ENCODE results near the gene THAP7. TPM values are rescaled to one million over a fixed set of nuclear protein-coding genes. Genes with fewer than 3 reads are reported as not detected.

Gene THAP7
- total RNA-seq, 1 donor from 2014 or later = 19.4 TPM

- intact Hi-C loops (cut with DNase I) = no loop called here
- DNase-seq = no peak
- ATAC-seq (ENCODE audit: poor library complexity) = no peak
Measured at GRCh38 chr22:20997536-20998257, 4.2 kb downstream of the THAP7 start.

DNA sequence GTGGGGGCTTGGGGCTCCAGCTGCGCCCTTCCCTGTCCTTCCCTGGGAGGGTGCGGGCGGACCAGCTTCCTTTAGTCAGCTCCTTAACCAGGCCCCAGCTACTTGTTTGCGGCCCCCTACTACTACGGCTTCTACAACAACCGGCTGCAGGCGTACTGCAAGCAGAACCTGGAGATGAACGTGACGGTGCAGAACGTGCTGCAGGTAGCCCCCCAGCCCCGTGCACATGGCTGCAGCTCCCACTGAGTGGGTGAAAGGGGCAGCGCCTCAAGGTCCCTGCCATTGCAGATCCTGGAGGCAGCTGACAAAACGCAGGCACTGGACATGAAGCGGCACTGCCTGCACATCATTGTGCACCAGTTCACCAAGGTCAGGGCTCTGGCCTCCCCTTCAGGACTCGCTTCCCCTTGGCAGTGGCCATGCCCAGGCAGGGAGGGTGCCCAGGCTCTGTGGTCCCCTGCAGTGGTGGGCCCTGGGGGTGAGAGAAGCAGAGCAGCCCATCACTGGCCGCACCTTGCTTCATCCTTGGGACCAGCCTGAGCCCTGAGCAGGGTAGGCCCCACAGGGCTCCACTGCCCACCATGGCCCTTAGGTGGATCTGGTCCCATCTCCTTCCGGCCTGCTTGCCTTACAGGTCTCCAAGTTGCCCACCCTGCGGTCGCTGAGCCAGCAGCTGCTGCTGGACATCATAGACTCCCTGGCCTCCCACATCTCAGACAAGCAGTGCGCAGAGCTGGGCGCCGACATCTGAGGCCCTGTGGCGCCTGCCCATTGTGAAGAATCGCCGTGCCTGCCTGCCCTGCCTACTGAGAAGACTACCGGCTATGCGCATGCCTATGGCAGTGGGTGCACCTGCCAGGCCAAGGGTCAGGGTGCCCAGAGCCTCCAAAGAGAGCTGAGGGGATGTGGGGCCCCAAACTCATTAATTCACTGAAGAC, 5.1 kb downstream of the THAP7 start:
- no peak for ATAC-seq (ENCODE audit: poor library complexity)
- no peak for DNase-seq
- intact Hi-C loops (cut with DNase I) = no loop called here

GRCh38 chr22:20996031-20996410, 5.9 kb downstream of the THAP7 start:
- intact Hi-C loops (cut with DNase I) = no loop called here
- ATAC-seq (ENCODE audit: poor library complexity) (no peak), DNase-seq (no peak)

DNA sequence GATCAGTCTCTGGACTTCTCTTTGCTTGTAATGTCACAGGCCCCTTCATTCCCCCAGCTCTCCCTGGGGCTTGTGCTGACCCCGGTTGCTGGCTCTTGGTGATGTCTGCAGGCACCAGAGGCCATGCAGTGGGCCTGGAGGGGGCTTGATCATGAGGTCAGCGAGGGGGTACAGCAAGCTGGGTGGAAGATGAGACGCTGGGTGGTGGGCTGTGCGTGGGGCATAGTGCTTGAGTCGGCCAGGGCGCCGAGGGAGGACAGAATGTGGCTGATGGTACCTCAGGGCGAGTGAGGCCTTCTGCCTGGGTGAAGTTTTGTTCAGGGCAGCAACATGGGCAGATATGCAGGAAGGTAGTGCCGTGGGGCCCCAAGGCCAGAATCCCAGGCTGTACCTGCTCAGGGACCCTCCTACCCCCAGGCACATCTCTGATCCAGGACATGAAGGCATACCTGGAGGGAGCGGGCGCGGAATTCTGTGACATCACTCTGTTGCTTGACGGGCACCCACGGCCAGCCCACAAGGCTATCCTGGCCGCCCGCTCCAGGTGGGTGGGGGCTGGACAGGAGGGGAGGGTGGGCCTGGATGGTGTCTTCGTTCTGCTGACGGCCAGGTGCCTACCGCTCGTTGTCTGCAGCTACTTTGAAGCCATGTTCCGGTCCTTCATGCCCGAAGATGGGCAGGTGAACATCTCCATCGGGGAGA, 6.4 kb downstream of the THAP7 start:
- no peak for ATAC-seq (ENCODE audit: poor library complexity)
- DNase-seq = no peak
- intact Hi-C loops (cut with DNase I) = no loop called here

DNA sequence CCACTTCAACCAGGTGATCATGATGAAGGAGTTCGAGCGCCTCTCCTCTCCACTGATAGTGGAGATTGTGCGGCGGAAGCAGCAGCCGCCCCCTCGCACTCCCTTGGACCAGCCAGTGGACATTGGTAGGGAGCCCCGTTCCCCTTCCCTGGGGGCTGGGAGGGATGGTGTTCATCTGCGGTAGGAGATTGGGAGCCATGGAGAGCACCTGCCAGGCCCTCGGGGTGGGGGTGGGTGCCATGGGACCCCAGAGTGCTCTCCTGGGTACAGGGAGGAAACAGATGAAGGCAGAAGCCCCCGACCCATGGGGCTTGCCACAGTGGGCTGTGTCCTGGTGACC, 7.0 kb downstream of the THAP7 start:
- intact Hi-C loops (cut with DNase I) = no loop called here
- DNase-seq (no peak), ATAC-seq (ENCODE audit: poor library complexity) (no peak)

DNA sequence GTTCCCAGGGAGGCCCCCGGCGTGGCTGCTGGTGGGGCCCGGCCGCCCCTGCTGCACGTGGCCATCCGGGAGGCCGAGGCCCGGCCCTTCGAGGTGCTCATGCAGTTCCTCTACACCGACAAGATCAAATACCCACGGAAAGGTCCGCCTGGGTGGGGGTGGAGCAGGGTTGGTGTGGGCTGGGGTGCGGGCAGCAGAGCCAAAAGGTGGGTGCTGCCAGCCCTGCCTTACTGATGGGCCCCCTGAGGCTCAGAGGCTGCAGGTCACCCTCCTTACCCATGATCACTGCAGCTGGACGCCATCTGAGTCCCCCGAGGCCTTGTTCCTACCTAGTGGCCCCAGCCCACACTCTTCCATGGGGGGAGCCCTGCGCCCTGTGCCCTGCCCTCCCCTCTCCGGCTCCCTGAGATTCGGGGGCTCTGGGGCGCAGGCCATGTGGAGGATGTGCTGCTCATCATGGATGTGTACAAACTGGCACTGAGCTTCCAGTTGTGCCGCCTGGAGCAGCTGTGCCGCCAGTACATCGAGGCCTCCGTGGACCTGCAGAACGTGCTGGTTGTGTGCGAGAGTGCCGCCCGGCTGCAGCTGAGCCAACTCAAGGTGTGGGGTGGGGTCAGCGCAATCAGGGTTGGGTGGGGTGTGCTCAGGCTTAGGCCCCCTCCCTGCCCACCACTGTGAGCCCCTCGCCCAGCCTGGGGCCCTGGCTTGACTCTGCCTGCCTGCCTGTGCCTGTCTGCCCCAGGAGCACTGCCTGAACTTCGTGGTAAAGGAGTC, 7.6 kb downstream of the THAP7 start:
- ATAC-seq (ENCODE audit: poor library complexity) (no peak), DNase-seq (no peak)

GRCh38 chr22:20993304-20994127, 8.4 kb downstream of the THAP7 start:
- no peak for DNase-seq
- ATAC-seq (ENCODE audit: poor library complexity) = no peak
- intact Hi-C loops (cut with DNase I) = no loop called here

More for the DNA sequence above, 7.6 kb downstream of the THAP7 start:
- intact Hi-C loops (cut with DNase I) = no loop called here

GRCh38 chr22:20992456-20993303, 9.2 kb downstream of the THAP7 start:
- intact Hi-C loops (cut with DNase I) = no loop called here
- ATAC-seq (ENCODE audit: poor library complexity) (no peak), DNase-seq (no peak)

- no peak for ATAC-seq (ENCODE audit: poor library complexity)
- no peak for DNase-seq
- intact Hi-C loops (cut with DNase I) = no loop called here
Measured at GRCh38 chr22:20992056-20992442, 9.9 kb downstream of the THAP7 start.

GRCh38 chr22:20991252-20992055, 10.5 kb downstream of the THAP7 start:
- DNase-seq (no peak), ATAC-seq (ENCODE audit: poor library complexity) (no peak)
- intact Hi-C loops (cut with DNase I) = no loop called here

DNA sequence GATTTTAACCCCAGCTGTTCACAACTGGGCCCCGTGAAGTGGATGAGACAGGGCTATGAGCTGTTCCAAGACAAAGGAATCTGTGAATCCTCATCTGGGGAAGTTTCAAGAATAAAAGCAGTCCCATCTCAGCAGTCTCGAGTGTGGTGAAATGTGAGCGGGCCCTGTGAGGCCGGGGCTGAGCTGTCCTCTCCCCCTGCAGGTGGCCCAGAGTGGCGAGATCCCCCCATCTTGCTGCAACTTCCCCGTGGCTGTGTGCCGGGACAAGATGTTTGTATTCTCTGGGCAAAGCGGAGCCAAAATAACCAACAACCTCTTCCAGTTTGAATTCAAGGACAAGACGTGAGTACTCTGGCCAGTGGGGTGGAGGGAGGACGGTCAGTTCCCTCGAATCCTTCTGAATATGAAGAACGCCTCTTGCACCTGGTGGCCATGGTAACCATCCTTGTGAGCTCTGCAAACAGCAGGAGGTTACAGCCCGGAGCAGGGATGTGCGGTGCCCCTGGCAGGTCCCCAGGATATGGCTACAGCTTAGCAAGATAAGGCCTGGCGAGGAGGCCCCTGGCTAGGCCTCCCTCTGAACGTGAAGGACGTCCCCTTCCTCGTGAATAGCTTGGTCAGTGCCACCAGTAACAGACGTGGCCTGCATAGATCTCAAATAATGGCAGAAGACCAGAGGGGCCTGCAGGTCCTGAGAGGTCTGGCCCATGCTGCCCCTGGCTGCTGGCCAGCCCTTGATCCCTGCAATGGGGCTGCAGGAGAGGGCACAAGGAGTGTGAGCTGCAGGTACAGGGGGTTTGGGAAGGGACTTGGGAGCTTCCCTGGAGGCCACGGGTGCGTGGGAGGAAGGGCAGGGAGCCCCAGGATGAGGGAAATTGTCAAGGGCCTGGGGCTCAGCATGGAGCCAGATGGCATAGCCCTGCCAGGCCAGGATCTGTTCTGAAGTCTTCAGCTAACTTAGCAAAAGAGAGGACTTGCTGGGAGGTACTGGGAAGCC, 11.4 kb downstream of the THAP7 start:
- intact Hi-C loops (cut with DNase I) = no loop called here
- ATAC-seq (ENCODE audit: poor library complexity) (no peak), DNase-seq (no peak)

- DNase-seq (no peak), ATAC-seq (ENCODE audit: poor library complexity) (no peak)
- intact Hi-C loops (cut with DNase I) = no loop called here
Measured at GRCh38 chr22:20989323-20990138, 12.4 kb downstream of the THAP7 start.

GRCh38 chr22:20988573-20989322, 13.2 kb downstream of the THAP7 start:
- intact Hi-C loops (cut with DNase I) = no loop called here
- ATAC-seq (ENCODE audit: poor library complexity) = no peak

GRCh38 chr22:20987375-20987774, 14.5 kb downstream of the THAP7 start:
- ATAC-seq (ENCODE audit: poor library complexity) (no peak), DNase-seq (no peak)
- intact Hi-C loops (cut with DNase I) = no loop called here

More at GRCh38 chr22:20988573-20989322, 13.2 kb downstream of the THAP7 start:
- DNase-seq = no peak
